ENCODE measurements around the gene SCAPER. TPM values are rescaled to one million over a fixed set of nuclear protein-coding genes. Genes with fewer than 3 reads are reported as not detected.

SCAPER gene
- total RNA-seq, 4 donors from 2014 or later: 29.9 to 86.6 (median 45.6) TPM

DNA sequence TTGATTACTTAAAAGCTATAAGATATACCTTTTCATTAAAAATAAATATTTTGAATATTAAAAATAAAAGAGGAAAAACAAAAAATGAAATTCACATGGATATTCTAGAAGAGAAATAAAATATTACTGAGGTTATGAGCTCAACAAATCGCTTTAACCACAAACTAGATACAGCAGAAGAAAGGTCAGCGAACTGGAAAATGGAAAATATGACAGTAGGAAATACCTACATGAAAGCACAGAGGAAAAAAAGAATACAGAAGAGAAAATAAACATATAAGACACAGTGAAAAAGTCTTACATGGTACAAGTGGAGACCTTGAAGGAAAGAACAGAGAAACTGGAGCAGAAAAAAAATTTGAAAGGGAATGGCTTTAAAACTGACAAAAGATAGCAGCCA, 33.2 kb downstream of the SCAPER start:
- no peak for DNase-seq
- Histone ChIP-seq H3K4me3 (no peak overlapping the region), H3K4me1 (no peaks in the 10 kb centered on the region), H3K9me3 (no peaks in the 10 kb centered on the region), H3K36me3 (peaks cover 0 to 10% (median 0%) of the 10 kb centered on the region in 3 donors), H3K27me3 (no peaks in the 10 kb centered on the region), H3K27ac (no peak overlapping the region)
- TF ChIP-seq POLR2A (IDR thresholded peaks at IDR 0.05): no peak
- TF ChIP-seq, protein P1, sequence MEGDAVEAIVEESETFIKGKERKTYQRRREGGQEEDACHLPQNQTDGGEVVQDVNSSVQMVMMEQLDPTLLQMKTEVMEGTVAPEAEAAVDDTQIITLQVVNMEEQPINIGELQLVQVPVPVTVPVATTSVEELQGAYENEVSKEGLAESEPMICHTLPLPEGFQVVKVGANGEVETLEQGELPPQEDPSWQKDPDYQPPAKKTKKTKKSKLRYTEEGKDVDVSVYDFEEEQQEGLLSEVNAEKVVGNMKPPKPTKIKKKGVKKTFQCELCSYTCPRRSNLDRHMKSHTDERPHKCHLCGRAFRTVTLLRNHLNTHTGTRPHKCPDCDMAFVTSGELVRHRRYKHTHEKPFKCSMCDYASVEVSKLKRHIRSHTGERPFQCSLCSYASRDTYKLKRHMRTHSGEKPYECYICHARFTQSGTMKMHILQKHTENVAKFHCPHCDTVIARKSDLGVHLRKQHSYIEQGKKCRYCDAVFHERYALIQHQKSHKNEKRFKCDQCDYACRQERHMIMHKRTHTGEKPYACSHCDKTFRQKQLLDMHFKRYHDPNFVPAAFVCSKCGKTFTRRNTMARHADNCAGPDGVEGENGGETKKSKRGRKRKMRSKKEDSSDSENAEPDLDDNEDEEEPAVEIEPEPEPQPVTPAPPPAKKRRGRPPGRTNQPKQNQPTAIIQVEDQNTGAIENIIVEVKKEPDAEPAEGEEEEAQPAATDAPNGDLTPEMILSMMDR (IDR thresholded peaks at IDR 0.05): no peak

DNA sequence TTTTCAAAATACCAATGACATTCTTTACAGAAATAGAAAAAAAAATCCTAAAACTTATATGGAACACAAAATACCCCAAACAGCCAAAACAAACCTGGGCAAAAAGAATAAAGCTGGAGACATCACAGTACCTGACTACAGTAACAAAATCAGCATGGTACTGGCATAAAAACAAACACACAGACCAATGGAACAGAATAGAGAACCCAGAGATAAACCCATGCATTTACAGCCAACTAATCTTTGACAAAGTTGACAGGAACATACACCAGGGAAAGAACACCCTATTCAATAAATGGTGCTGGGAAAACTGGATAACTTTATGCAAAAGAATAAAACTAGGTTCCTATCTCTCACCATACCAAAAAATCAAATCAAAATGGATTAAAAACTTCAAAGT, 36.4 kb downstream of the SCAPER start:
- Histone ChIP-seq H3K36me3 (no peaks in the 10 kb centered on the region), H3K27me3 (no peaks in the 10 kb centered on the region), H3K9me3 (no peaks in the 10 kb centered on the region), H3K4me3 (no peak overlapping the region), H3K27ac (no peak overlapping the region), H3K4me1 (no peaks in the 10 kb centered on the region)
- no peak for DNase-seq
- no peak for TF ChIP-seq POLR2A (IDR thresholded peaks at IDR 0.05)
- TF ChIP-seq, protein P1 (IDR thresholded peaks at IDR 0.05): no peak

DNA sequence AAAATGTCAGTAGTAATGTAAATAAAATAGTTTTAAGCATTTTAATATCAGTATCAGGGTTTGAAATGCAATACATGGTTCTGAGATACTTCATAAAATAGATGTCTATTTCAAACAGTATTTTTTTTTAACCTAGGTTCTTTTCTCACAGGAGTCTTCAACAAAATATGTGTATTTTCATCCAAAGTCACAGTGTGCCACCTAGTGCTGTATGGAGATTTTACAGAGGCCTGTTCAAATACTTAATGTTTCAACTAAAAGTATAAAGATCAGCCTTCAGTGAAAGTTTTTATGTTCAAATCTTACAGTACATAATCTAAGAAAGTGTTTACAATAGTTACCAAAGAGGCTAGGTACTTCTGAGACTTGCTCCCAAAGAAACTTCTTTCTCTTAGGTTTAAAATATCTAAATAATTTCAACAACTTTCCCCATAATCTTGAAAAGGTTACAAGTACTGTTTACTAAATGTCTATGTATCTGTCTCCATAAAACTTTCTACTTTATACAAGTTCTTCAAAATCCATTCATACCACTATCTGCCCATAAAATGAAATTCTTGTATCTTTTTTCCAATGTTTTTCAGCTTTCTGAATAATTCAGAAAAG, 38.3 kb downstream of the SCAPER start:
- H3K27me3 ChIP-seq: no peaks in the 10 kb centered on the region
- DNase-seq: no peak
- H3K9me3 ChIP-seq: no peaks in the 10 kb centered on the region
- no peak overlapping the region for H3K27ac ChIP-seq
- no peaks in the 10 kb centered on the region for H3K36me3 ChIP-seq
- no peak overlapping the region for H3K4me3 ChIP-seq
- H3K4me1 ChIP-seq: no peaks in the 10 kb centered on the region
- TF ChIP-seq, protein P1 (IDR thresholded peaks at IDR 0.05): peak in 3 of 6 experiments; percentile 53 to 59 (median 56)
- no peak for TF ChIP-seq POLR2A (IDR thresholded peaks at IDR 0.05)

DNA sequence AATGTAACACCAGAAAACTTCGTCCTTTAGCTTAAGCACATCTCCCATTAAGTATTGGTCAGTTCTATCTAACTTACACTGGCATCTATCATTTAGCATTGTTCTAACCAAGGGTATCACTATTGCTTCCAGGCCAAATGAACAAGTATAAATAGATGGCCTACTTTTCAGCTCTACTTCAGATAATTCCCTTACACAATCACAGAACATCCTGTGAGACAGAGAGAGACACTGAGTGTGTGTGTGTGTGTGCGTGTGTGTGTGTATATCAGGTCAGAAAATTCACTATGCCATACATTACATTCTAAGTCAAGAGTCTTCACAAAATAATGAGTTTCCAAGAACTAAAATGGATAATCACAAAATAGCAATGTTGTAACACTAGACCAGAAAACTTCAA, 39.1 kb downstream of the SCAPER start:
- no peak for TF ChIP-seq POLR2A (IDR thresholded peaks at IDR 0.05)
- TF ChIP-seq, protein P1 (IDR thresholded peaks at IDR 0.05): no peak
- H3K36me3 ChIP-seq: no peaks in the 10 kb centered on the region
- H3K27ac ChIP-seq: no peak overlapping the region
- no peaks in the 10 kb centered on the region for H3K9me3 ChIP-seq
- H3K27me3 ChIP-seq: no peaks in the 10 kb centered on the region
- H3K4me3 ChIP-seq: no peak overlapping the region
- DNase-seq: no peak
- H3K4me1 ChIP-seq: no peaks in the 10 kb centered on the region

DNA sequence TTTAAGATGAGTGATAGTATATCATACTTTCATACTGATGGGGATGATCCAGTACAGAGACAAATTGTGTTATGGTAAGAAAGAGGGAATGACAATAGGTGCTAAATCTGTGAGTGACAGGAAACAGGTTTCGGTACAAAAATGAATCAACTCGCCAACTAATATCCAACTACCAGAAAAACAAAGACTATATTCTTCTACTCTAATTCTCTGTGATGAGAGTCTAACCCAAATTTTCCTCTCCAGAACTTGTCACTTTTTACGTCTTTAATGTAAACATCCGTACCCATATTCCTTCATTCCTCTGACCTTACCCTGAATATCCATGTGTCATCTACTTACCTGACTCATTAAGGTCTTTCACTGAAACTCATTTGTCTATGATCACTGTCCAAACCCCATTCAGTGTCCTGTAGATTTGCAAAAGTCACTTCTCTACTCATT, 39.6 kb downstream of the SCAPER start:
- Histone ChIP-seq H3K27ac (no peak overlapping the region), H3K27me3 (no peaks in the 10 kb centered on the region), H3K36me3 (no peaks in the 10 kb centered on the region), H3K4me3 (no peak overlapping the region), H3K9me3 (no peaks in the 10 kb centered on the region), H3K4me1 (no peaks in the 10 kb centered on the region)
- no peak for DNase-seq
- TF ChIP-seq, protein P1 (IDR thresholded peaks at IDR 0.05): no peak
- TF ChIP-seq POLR2A (IDR thresholded peaks at IDR 0.05): no peak

DNA sequence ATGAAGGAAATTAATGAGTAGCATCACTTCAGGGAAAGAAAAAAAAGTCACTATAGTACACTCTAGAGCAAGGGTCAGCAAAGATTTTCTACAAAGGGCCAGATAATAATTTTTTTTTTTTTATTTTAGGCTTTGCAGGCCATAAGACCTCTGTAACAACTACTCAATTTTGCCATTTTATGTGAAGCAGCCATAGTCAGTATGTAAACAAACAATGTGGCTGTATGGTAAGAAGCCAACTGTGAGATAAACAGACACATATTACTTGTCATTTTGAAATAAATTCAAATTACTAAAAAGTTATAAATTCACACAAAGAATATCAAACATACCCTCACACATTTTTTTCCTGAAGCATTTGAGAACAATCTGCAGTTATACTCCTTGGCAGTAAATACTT, 40.6 kb downstream of the SCAPER start:
- Histone ChIP-seq H3K4me3 (no peak overlapping the region), H3K9me3 (no peaks in the 10 kb centered on the region), H3K4me1 (no peaks in the 10 kb centered on the region), H3K27ac (no peak overlapping the region), H3K27me3 (no peaks in the 10 kb centered on the region), H3K36me3 (no peaks in the 10 kb centered on the region)
- TF ChIP-seq, protein P1 (IDR thresholded peaks at IDR 0.05): no peak
- TF ChIP-seq POLR2A (IDR thresholded peaks at IDR 0.05): no peak
- DNase-seq: no peak

Data from Peyer's patch (tissue), 4 donors.